ENCODE results near the gene ATP5PF. TPM values are rescaled to one million over a fixed set of nuclear protein-coding genes. Genes with fewer than 3 reads are reported as not detected.
"Not testable (repeated sequence)": the region's sequence is repeated elsewhere in the genome, so short reads cannot be mapped to it uniquely, and the experiment has no call there.

Gene ATP5PF, protein sequence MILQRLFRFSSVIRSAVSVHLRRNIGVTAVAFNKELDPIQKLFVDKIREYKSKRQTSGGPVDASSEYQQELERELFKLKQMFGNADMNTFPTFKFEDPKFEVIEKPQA
- 100 to 1,000 TPM; 159 to 215 (median 205) TPM for total RNA-seq
- long read RNA-seq, donor 1, transcript ATP5PF-205 (5 exons, 589 nt): minor isoform, 6 of 197 reads
- long read RNA-seq, donor 1, transcript ATP5PF-201 (4 exons, 614 nt): major isoform, 172 of 197 reads
- long read RNA-seq, donor 1, transcript ATP5PF-204 (4 exons, 1,179 nt): minor isoform, 10 of 197 reads
- long read RNA-seq, donor 1, partial matches to known transcripts: 3 of 197 reads
- long read RNA-seq, donor 1, other reads (novel, unspliced or antisense): 3 of 197 reads
- long read RNA-seq, donor 2, transcript ATP5PF-205 (5 exons, 589 nt): minor isoform, 6 of 303 reads
- long read RNA-seq, donor 2, transcript ATP5PF-201 (4 exons, 614 nt): major isoform, 272 of 303 reads
- long read RNA-seq, donor 2, transcript ATP5PF-203 (4 exons, 647 nt): minor isoform, 8 of 303 reads
- long read RNA-seq, donor 2, partial matches to known transcripts: 9 of 303 reads
- long read RNA-seq, donor 2, other reads (novel, unspliced or antisense): 5 of 303 reads

GRCh38 chr21:25734904-25735645 lies at the start of gene ATP5PF, which contains the start of gene GABPA:
Gene ATP5PF, minus strand, starts transcription at chr21:25734904. Its CDS starts 5,110 bp downstream, at chr21:25729794.
Gene GABPA, plus strand, starts transcription at chr21:25734972. Its CDS starts 6,627 bp downstream, at chr21:25741599.
- Histone ChIP-seq H3K4me3 (peak within 1 kb of the TSS; percentile 91), H3K9me3 (no peaks in the 10 kb centered on the region), H3K4me1 (ENCODE audit: low read depth) (peaks cover 28% of the 10 kb centered on the region), H3K36me3 (ENCODE audit: low read depth) (no peaks in the 10 kb centered on the region)
- TF ChIP-seq CTCF (IDR thresholded peaks at IDR 0.05): no peak
- intact Hi-C loops (cut with DNase I, micrococcal nuclease): no loop called here
- ATAC-seq (peak; percentile 95), DNase-seq (peak; percentile 97 to 98 (median 98))

- DNase-seq; intact Hi-C loops (cut with DNase I, micrococcal nuclease); H3K36me3 ChIP-seq (ENCODE audit: low read depth); H3K4me3 ChIP-seq; H3K4me1 ChIP-seq (ENCODE audit: low read depth); H3K9me3 ChIP-seq; ATAC-seq: not testable (repeated sequence)
Observed at GRCh38 chr21:25778126-25778875, 43.6 kb upstream of the ATP5PF start.

- ATAC-seq (no peak), DNase-seq (no peak)
- H3K4me3 ChIP-seq: no peak overlapping the region
- H3K36me3 ChIP-seq (ENCODE audit: low read depth): no peaks in the 10 kb centered on the region
- intact Hi-C loops (cut with DNase I, micrococcal nuclease): no loop called here
- no peaks in the 10 kb centered on the region for H3K4me1 ChIP-seq (ENCODE audit: low read depth)
- H3K9me3 ChIP-seq: no peaks in the 10 kb centered on the region
- no peak for TF ChIP-seq CTCF (IDR thresholded peaks at IDR 0.05)
Observed at GRCh38 chr21:25776440-25776839, 41.7 kb upstream of the ATP5PF start.

- no peaks in the 10 kb centered on the region for H3K4me1 ChIP-seq (ENCODE audit: low read depth)
- no peaks in the 10 kb centered on the region for H3K36me3 ChIP-seq (ENCODE audit: low read depth)
- TF ChIP-seq CTCF (IDR thresholded peaks at IDR 0.05): no peak
- intact Hi-C loops (cut with DNase I, micrococcal nuclease): no loop called here
- H3K9me3 ChIP-seq: no peaks in the 10 kb centered on the region
- no peak overlapping the region for H3K4me3 ChIP-seq
- DNase-seq: no peak
- no peak for ATAC-seq
Observed at GRCh38 chr21:25772686-25773085, 38.0 kb upstream of the ATP5PF start.

DNA sequence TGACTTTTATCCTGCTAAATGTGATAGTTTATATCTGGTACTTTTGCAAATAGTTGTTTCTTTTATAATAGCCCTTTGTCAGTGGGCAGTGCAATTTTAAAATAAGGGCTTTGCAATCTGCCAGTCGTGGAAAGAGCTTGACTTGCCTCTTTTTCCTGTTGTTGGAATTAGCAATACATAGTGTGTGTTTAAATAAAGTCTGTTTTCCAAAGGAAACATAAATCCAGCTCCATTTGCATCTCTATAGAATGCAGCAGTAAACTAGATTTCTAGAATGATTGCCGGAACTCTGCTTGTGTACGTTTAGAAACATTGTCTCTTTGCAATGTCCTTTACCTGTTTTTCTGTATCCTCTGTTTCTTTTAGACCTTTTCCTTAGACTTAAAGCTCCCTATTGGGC lies 33.2 kb upstream of the ATP5PF start:
- Histone ChIP-seq H3K4me3 (no peak overlapping the region), H3K4me1 (ENCODE audit: low read depth) (no peaks in the 10 kb centered on the region), H3K9me3 (no peaks in the 10 kb centered on the region), H3K36me3 (ENCODE audit: low read depth) (no peaks in the 10 kb centered on the region)
- no peak for ATAC-seq
- no peak for DNase-seq
- intact Hi-C loops (cut with DNase I, micrococcal nuclease): no loop called here
- TF ChIP-seq CTCF (IDR thresholded peaks at IDR 0.05): no peak
